SK-N-SH treated with all-trans-retinoic acid at 6 μM for 48 hours (cell line): Measurements from ENCODE around the gene PDGFA.

Source experiments
- ARNTL ChIP-seq: fragments of 450-650 bp; formaldehyde crosslinking; IDR thresholded peaks from 2 replicates; pipeline ENCODE4 v1.5.0; 2020; ENCODE audit warnings: low read depth, mild to moderate bottlenecking, moderate library complexity, borderline replicate concordance
- BACH2 ChIP-seq: fragments of 250-450 bp; sonication (Bioruptor Pico); IDR thresholded peaks from 2 replicates; pipeline ENCODE4 v1.9.0; 2021; ENCODE audit warnings: mild to moderate bottlenecking, borderline replicate concordance
- RARB ChIP-seq: fragments of 250-450 bp; sonication (Bioruptor Pico); IDR thresholded peaks from 2 replicates; pipeline ENCODE4 v1.8.0; 2021; ENCODE audit warnings: mild to moderate bottlenecking, moderate library complexity
- ZFP30 ChIP-seq: fragments of 450-650 bp; formaldehyde crosslinking; IDR thresholded peaks from 2 replicates; pipeline ENCODE4 v1.5.0; 2022; ENCODE audit warnings: mild to moderate bottlenecking, moderate library complexity
- TF ChIP-seq, protein P1 (sequence below): fragments of 250-450 bp; sonication (Bioruptor Pico); IDR thresholded peaks from 2 replicates; pipeline ENCODE4 v1.5.0; 2020; ENCODE audit warnings: mild to moderate bottlenecking, moderate library complexity
- TF ChIP-seq, protein P2 (sequence below): fragments of 250-450 bp; sonication (Bioruptor Pico); IDR thresholded peaks from 2 replicates; pipeline ENCODE4 v1.5.1; 2020; ENCODE audit warnings: low read depth, mild to moderate bottlenecking, moderate library complexity

DNA sequence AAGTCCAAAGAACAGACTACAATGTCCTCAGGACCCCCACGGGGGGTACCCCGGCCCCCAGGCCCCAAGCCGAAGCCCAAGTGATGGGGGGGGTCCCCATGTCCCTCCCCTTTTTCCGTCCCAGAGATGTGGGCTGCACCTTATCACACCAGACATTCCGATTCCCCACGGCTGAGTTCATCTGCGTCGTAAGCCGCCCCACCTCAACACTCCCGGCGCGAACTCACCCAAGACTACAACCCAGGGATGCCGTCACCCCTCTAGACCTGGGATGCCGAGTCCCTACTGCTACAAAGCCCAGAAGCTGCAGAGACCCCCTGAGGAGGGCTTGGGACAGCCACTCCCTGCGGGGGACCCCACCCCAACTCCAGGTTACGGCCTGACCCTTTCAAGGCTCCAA is 14.5 kb downstream of the PDGFA start:
- TF ChIP-seq, protein P1, sequence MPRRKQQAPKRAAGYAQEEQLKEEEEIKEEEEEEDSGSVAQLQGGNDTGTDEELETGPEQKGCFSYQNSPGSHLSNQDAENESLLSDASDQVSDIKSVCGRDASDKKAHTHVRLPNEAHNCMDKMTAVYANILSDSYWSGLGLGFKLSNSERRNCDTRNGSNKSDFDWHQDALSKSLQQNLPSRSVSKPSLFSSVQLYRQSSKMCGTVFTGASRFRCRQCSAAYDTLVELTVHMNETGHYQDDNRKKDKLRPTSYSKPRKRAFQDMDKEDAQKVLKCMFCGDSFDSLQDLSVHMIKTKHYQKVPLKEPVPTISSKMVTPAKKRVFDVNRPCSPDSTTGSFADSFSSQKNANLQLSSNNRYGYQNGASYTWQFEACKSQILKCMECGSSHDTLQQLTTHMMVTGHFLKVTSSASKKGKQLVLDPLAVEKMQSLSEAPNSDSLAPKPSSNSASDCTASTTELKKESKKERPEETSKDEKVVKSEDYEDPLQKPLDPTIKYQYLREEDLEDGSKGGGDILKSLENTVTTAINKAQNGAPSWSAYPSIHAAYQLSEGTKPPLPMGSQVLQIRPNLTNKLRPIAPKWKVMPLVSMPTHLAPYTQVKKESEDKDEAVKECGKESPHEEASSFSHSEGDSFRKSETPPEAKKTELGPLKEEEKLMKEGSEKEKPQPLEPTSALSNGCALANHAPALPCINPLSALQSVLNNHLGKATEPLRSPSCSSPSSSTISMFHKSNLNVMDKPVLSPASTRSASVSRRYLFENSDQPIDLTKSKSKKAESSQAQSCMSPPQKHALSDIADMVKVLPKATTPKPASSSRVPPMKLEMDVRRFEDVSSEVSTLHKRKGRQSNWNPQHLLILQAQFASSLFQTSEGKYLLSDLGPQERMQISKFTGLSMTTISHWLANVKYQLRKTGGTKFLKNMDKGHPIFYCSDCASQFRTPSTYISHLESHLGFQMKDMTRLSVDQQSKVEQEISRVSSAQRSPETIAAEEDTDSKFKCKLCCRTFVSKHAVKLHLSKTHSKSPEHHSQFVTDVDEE (CRISPR knock-in tag), result no peak
- TF ChIP-seq RARB (CRISPR knock-in tag) (no peak), ARNTL (no peak), ZFP30 (no peak), BACH2 (CRISPR knock-in tag) (no peak)
- TF ChIP-seq, protein P2, sequence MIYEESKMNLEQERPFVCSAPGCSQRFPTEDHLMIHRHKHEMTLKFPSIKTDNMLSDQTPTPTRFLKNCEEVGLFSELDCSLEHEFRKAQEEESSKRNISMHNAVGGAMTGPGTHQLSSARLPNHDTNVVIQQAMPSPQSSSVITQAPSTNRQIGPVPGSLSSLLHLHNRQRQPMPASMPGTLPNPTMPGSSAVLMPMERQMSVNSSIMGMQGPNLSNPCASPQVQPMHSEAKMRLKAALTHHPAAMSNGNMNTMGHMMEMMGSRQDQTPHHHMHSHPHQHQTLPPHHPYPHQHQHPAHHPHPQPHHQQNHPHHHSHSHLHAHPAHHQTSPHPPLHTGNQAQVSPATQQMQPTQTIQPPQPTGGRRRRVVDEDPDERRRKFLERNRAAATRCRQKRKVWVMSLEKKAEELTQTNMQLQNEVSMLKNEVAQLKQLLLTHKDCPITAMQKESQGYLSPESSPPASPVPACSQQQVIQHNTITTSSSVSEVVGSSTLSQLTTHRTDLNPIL (CRISPR knock-in tag), result no peak
